T47D (cell line): ENCODE results near the gene SHBG.
A peak's percentile ranks its signal among the peaks of the same experiment; 100 is the strongest.

ENCODE experiments used
- DNase-seq, 2 experiments: peaks; one replicate each; pipeline versions ENCODE4 v3.0.0 to v3.0.0-alpha.2; 2011 to 2012; ENCODE audit warnings: low read depth in 1 of 2, low spot score in 1 of 2
- JUND ChIP-seq: IDR thresholded peaks from 2 replicates; pipeline ENCODE4 v1.6.1; 2012; ENCODE audit warnings: low read depth
- in situ Hi-C: cut with HindIII; loops from 2 replicates; pipeline ENCODE4 v1.10.0; 2016; ENCODE audit warnings: low sequenced_read_pairs, low pct_unique_long_range_greater_than_20kb

Gene SHBG

GRCh38 chr17:7629939-7630571 is at the start of gene SHBG:
TSS of gene SHBG (plus strand) at chr17:7630135. CDS start at chr17:7630173, 38 bp downstream.
- in situ Hi-C loops: no loop called here
- TF ChIP-seq JUND: no peak

GRCh38 chr17:7580604-7581575 is 49.0 kb upstream of the SHBG start:
- in situ Hi-C loops: no loop called here
- DNase-seq: no peak
- TF ChIP-seq JUND: no peak

More at GRCh38 chr17:7629939-7630571, at the start of gene SHBG:
- DNase-seq: no peak

GRCh38 chr17:7582396-7583252 is 47.3 kb upstream of the SHBG start:
- in situ Hi-C loops: no loop called here
- DNase-seq: no peak
- no peak for TF ChIP-seq JUND

GRCh38 chr17:7583253-7584109 is 46.5 kb upstream of the SHBG start, which contains the start of gene MPDU1:
TSS of gene MPDU1 (plus strand) at chr17:7583852. CDS start at chr17:7583863, 11 bp downstream.
- DNase-seq: peak; percentile 72 to 97
- TF ChIP-seq JUND: no peak
- in situ Hi-C loops: no loop called here

GRCh38 chr17:7586673-7587419 is 43.1 kb upstream of the SHBG start:
- no peak for TF ChIP-seq JUND
- in situ Hi-C loops: no loop called here
- DNase-seq: peak in 1 of 2 experiments; percentile 79

GRCh38 chr17:7587420-7588151 is 42.3 kb upstream of the SHBG start:
- no peak for TF ChIP-seq JUND
- DNase-seq: no peak
- in situ Hi-C loops: no loop called here

- in situ Hi-C loops: no loop called here
- no peak for TF ChIP-seq JUND
- DNase-seq: no peak
Measured at GRCh38 chr17:7588553-7589203, 41.3 kb upstream of the SHBG start.

GRCh38 chr17:7589204-7589868 is 40.6 kb upstream of the SHBG start:
- TF ChIP-seq JUND: no peak
- in situ Hi-C loops: no loop called here
- DNase-seq: no peak

- TF ChIP-seq JUND: no peak
- in situ Hi-C loops: no loop called here
- peak in 1 of 2 experiments; percentile 56 for DNase-seq
Measured at GRCh38 chr17:7589891-7590691, 39.8 kb upstream of the SHBG start, which contains the start of gene SOX15. TSS of gene SOX15 (minus strand) at chr17:7590094. CDS start at chr17:7589676, 418 bp downstream.
